K562 (cell line): ENCODE results near the gene EIF5. TPM values are rescaled to one million over a fixed set of nuclear protein-coding genes. Genes with fewer than 3 reads are reported as not detected.

Source experiments
- BDP1 ChIP-seq: IDR thresholded peaks from 3 replicates; pipeline ENCODE4 v1.6.1; 2011; ENCODE audit not compliant: insufficient read length, insufficient read depth
- CBX1 ChIP-seq: sonication (generic); IDR thresholded peaks from 2 replicates; pipeline ENCODE4 v1.6.1; 2016; ENCODE audit warnings: antibody characterized with exemption, low read depth, mild to moderate bottlenecking
- ILK ChIP-seq: fragments of 450-650 bp; IDR thresholded peaks from 2 replicates; pipeline ENCODE4 v1.6.1; 2016; ENCODE audit warnings: missing genetic modification characterization, low read depth, mild to moderate bottlenecking, missing compliant biosample characterization, moderate library complexity, borderline replicate concordance
- MYBL2 ChIP-seq, 2 experiments: fragments of 450-650 bp in 1 of 2; sonication (generic) in 1 of 2; formaldehyde crosslinking in 1 of 2; IDR thresholded peaks; 2 replicates each; pipeline versions ENCODE4 v1.6.1 to v1.8.1; 2017 to 2022; ENCODE audit warnings: borderline replicate concordance in 1 of 2, inconsistent platforms in 1 of 2, low read depth in 1 of 2, mild to moderate bottlenecking in 1 of 2, missing genetic modification reagents in 1 of 2, moderate library complexity in 1 of 2
- NR2C1 ChIP-seq, 2 experiments: fragments of 450-650 bp; IDR thresholded peaks; 2 replicates each; pipeline ENCODE4 v1.6.1; 2017; ENCODE audit warnings: mild to moderate bottlenecking in 2 of 2, antibody characterized with exemption in 1 of 2, inconsistent platforms in 1 of 2, missing compliant biosample characterization in 1 of 2, missing genetic modification characterization in 1 of 2
- OTX1 ChIP-seq: fragments of 450-650 bp; formaldehyde crosslinking; IDR thresholded peaks from 2 replicates; pipeline ENCODE4 v1.4.0; 2022; ENCODE audit warnings: mild to moderate bottlenecking
- PHF20 ChIP-seq: fragments of 450-650 bp; IDR thresholded peaks from 2 replicates; pipeline ENCODE4 v1.6.1; 2018; ENCODE audit not compliant: partially characterized antibody
- SNRNP70 ChIP-seq: fragments of 200-400 bp; formaldehyde crosslinking; optimal IDR thresholded peaks from 2 replicates; pipeline ENCODE3; 2017; ENCODE audit warnings: low read depth, low read length
- ZC3H11A ChIP-seq: IDR thresholded peaks from 2 replicates; pipeline ENCODE4 v1.6.1; 2012; ENCODE audit warnings: low read depth, low read length, improper control_type of control experiment
- ZNF197 ChIP-seq: fragments of 200-800 bp; sonication (Bioruptor generic); IDR thresholded peaks from 2 replicates; pipeline ENCODE4 v1.6.1; 2016; ENCODE audit warnings: low read depth, missing genetic modification characterization, missing compliant biosample characterization
- ZNF232 ChIP-seq: sonication (generic); formaldehyde crosslinking; IDR thresholded peaks from 2 replicates; pipeline ENCODE4 v1.8.0; 2022; ENCODE audit warnings: mild to moderate bottlenecking, missing genetic modification reagents
- polyA plus RNA-seq, 8 experiments: library from polyadenylated mRNA; depleted of rRNA in 4 of 8; stranded (reverse) in 5 of 8; unstranded in 3 of 8; fragments of >200 nt; fragmentation: Nextera tagmentation in 2 of 8; fragmentation: Illumina TruSeq in 1 of 8; extraction: Ambion mirVana in 2 of 8; extraction: Trizol in 1 of 8; gene quantifications; 2 replicates each; pipeline versions ENCODE4 v1.2.1 to v1.2.3, GENCODE V29; 2011 to 2014; ENCODE audit warnings: inconsistent platforms in 1 of 8, missing spikeins in 1 of 8
- total RNA-seq, 7 experiments: library from RNA; depleted of rRNA in 6 of 7; stranded (reverse); fragments of >200 nt in 6 of 7; fragmentation: Illumina TruSeq in 2 of 7; extraction: Trizol in 2 of 7; gene quantifications; 2 replicates each; pipeline versions ENCODE4 v1.2.1 to v1.2.3, GENCODE V29; 2011 to 2021; ENCODE audit warnings: low replicate concordance in 1 of 7
- TF ChIP-seq, protein P1 (sequence below): sonication (generic); formaldehyde crosslinking; IDR thresholded peaks from 2 replicates; pipeline ENCODE4 v1.8.0; 2022; ENCODE audit warnings: mild to moderate bottlenecking, missing genetic modification reagents, borderline replicate concordance
- TF ChIP-seq, protein P2 (sequence below): fragments of 250-450 bp; sonication (Bioruptor Pico); IDR thresholded peaks from 2 replicates; pipeline ENCODE4 v1.4.0; 2020

Gene EIF5
- total and polyA plus RNA-seq, 9 of the 15 experiments (the other 6 are each of a cell fraction or from before 2014, with no cell fraction given): 92.7 to 442 (median 190) TPM

DNA sequence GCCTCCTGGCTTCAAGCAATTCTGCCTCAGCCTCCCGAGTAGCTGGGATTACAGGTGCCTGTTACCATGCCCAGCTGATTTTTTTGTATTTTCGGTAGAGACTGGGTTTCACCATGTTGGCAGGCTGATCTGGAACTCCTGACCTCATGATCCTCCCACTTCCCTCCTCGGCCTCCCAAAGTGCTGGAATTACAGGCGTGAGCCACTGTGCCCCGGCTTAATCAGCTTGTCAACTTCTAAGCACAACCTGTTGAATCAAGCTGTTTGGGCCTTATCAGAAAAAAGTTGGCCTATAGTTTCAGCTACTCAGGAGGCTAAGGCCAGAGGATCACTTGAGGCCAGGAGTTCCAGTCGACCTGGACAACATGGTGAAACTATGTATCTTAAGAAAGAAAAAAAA lies 59.0 kb downstream of the EIF5 start (continued):
- TF ChIP-seq, protein P1, sequence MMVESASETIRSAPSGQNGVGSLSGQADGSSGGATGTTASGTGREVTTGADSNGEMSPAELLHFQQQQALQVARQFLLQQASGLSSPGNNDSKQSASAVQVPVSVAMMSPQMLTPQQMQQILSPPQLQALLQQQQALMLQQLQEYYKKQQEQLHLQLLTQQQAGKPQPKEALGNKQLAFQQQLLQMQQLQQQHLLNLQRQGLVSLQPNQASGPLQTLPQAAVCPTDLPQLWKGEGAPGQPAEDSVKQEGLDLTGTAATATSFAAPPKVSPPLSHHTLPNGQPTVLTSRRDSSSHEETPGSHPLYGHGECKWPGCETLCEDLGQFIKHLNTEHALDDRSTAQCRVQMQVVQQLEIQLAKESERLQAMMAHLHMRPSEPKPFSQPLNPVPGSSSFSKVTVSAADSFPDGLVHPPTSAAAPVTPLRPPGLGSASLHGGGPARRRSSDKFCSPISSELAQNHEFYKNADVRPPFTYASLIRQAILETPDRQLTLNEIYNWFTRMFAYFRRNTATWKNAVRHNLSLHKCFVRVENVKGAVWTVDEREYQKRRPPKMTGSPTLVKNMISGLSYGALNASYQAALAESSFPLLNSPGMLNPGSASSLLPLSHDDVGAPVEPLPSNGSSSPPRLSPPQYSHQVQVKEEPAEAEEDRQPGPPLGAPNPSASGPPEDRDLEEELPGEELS (CRISPR knock-in tag): no peak
- TF ChIP-seq ZNF197: no peak
- TF ChIP-seq ILK (tag): no peak
- TF ChIP-seq ZNF232 (CRISPR knock-in tag): no peak
- TF ChIP-seq OTX1 (CRISPR knock-in tag): no peak
- no peak for TF ChIP-seq CBX1
- TF ChIP-seq NR2C1 (IDR thresholded peaks at IDR 0.05): no peak
- no peak for TF ChIP-seq NR2C1 (tag; IDR thresholded peaks at IDR 0.05)
- TF ChIP-seq ZC3H11A: no peak
- TF ChIP-seq SNRNP70: no peak
- no peak for TF ChIP-seq BDP1
- no peak for TF ChIP-seq PHF20
- no peak for TF ChIP-seq MYBL2 (IDR thresholded peaks at IDR 0.05; ENCODE audit: low read depth)
- TF ChIP-seq MYBL2 (CRISPR knock-in tag; IDR thresholded peaks at IDR 0.05; ENCODE audit: borderline replicate concordance): no peak
- TF ChIP-seq, protein P2, sequence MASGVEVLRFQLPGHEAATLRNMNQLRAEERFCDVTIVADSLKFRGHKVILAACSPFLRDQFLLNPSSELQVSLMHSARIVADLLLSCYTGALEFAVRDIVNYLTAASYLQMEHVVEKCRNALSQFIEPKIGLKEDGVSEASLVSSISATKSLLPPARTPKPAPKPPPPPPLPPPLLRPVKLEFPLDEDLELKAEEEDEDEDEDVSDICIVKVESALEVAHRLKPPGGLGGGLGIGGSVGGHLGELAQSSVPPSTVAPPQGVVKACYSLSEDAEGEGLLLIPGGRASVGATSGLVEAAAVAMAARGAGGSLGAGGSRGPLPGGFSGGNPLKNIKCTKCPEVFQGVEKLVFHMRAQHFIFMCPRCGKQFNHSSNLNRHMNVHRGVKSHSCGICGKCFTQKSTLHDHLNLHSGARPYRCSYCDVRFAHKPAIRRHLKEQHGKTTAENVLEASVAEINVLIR (CRISPR knock-in tag): no peak
- TF ChIP-seq, all 486 proteins: peak for 0
